ENCODE data around the gene SBF1. TPM values are rescaled to one million over a fixed set of nuclear protein-coding genes. Genes with fewer than 3 reads are reported as not detected.

The SBF1 gene
- total and polyA plus RNA-seq, 12 donors = 41.0 to 73.0 (median 48.1) TPM

DNA sequence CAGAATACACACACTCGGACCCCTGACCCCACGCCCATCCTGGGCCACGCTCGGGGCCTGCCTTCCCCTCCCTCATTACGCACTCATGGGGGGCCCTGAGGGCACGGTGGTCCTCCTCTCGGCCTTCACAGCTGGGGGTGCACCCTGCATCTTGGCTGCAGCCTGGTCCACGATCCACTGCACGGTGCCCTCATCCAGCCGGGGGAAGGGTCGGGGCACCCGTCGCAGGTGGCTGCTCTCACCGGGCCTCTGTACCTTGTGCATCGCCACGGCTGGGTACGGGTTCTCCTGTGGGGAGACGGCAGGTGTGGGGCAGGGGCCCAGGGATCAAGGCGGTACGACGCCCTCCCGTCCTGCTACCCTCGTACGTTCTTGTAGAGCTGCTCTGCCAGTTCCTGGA lies 10.4 kb downstream of the SBF1 start:
- DNase-seq (no peak), ATAC-seq (no peak)
- intact Hi-C loops (cut with DNase I) = no loop called here
- Histone ChIP-seq H3K36me3 (peaks cover 11 to 88% (median 81%) of the 10 kb centered on the region in 9 donors), H3K27ac (no peak overlapping the region), H3K27me3 (no peaks in the 10 kb centered on the region), H3K4me1 (peaks cover 0 to 14% (median 6%) of the 10 kb centered on the region in 9 donors), H3K9me3 (no peaks in the 10 kb centered on the region), H3K4me3 (no peak overlapping the region)
- TF ChIP-seq, protein P1, sequence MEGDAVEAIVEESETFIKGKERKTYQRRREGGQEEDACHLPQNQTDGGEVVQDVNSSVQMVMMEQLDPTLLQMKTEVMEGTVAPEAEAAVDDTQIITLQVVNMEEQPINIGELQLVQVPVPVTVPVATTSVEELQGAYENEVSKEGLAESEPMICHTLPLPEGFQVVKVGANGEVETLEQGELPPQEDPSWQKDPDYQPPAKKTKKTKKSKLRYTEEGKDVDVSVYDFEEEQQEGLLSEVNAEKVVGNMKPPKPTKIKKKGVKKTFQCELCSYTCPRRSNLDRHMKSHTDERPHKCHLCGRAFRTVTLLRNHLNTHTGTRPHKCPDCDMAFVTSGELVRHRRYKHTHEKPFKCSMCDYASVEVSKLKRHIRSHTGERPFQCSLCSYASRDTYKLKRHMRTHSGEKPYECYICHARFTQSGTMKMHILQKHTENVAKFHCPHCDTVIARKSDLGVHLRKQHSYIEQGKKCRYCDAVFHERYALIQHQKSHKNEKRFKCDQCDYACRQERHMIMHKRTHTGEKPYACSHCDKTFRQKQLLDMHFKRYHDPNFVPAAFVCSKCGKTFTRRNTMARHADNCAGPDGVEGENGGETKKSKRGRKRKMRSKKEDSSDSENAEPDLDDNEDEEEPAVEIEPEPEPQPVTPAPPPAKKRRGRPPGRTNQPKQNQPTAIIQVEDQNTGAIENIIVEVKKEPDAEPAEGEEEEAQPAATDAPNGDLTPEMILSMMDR (IDR thresholded peaks at IDR 0.05) = no peak
- 92 to 93% methylated on average over 24 of the region's 24 CpGs for WGBS, 2 donors

GRCh38 chr22:50463188-50463900 lies 11.5 kb downstream of the SBF1 start:
- Histone ChIP-seq H3K27me3 (no peaks in the 10 kb centered on the region), H3K9me3 (no peaks in the 10 kb centered on the region), H3K27ac (no peak overlapping the region), H3K4me1 (peaks cover 0 to 2% (median 0%) of the 10 kb centered on the region in 9 donors), H3K4me3 (no peak overlapping the region), H3K36me3 (peaks cover 11 to 99% (median 87%) of the 10 kb centered on the region in 9 donors)
- ATAC-seq (no peak), DNase-seq (no peak)
- TF ChIP-seq, protein P1 (IDR thresholded peaks at IDR 0.05) = no peak
- WGBS, 2 donors = 94 to 95% methylated on average over 28 of the region's 28 CpGs
- intact Hi-C loops (cut with DNase I) = no loop called here

GRCh38 chr22:50461979-50462540 lies 12.8 kb downstream of the SBF1 start:
- DNase-seq = no peak
- WGBS, 2 donors = 94 to 95% methylated on average over 30 of the region's 30 CpGs
- TF ChIP-seq, protein P1 (IDR thresholded peaks at IDR 0.05) = no peak
- H3K9me3 ChIP-seq = no peaks in the 10 kb centered on the region
- intact Hi-C loops (cut with DNase I) = no loop called here
- peaks cover 11 to 100% (median 78%) of the 10 kb centered on the region in 9 donors for H3K36me3 ChIP-seq
- no peak overlapping the region for H3K27ac ChIP-seq
- H3K4me1 ChIP-seq = no peaks in the 10 kb centered on the region
- no peak for ATAC-seq
- no peak overlapping the region for H3K4me3 ChIP-seq
- H3K27me3 ChIP-seq = no peaks in the 10 kb centered on the region

GRCh38 chr22:50461536-50461935 lies 13.3 kb downstream of the SBF1 start:
- Histone ChIP-seq H3K9me3 (no peaks in the 10 kb centered on the region), H3K4me3 (no peak overlapping the region), H3K27me3 (no peaks in the 10 kb centered on the region), H3K36me3 (peaks cover 11 to 100% (median 74%) of the 10 kb centered on the region in 9 donors), H3K27ac (no peak overlapping the region), H3K4me1 (no peaks in the 10 kb centered on the region)
- TF ChIP-seq, protein P1 (IDR thresholded peaks at IDR 0.05) = no peak
- ATAC-seq (no peak), DNase-seq (no peak)
- intact Hi-C loops (cut with DNase I) = no loop called here
- WGBS, 2 donors = 93 to 94% methylated on average over 26 of the region's 26 CpGs

Data from heart right ventricle (tissue), 16 donors.